Bronchial epithelial cell (primary cell): ENCODE results near the gene MOGAT1. TPM values are rescaled to one million over a fixed set of nuclear protein-coding genes. Genes with fewer than 3 reads are reported as not detected.
A peak's percentile ranks its signal among the peaks of the same experiment; 100 is the strongest.

ENCODE experiments used
- DNase-seq: peaks from one replicate; pipeline ENCODE4 v3.0.0-alpha.2; 2010; ENCODE audit warnings: low read depth
- FAIRE-seq: peaks from 2 replicates; lab custom pipeline; 2011; peaks lifted over from hg19 to GRCh38; lab: Jason Lieb, UNC
- H3K27me3 ChIP-seq: 2 replicates; pipeline ENCODE4 v1.5.1; 2011; ENCODE audit warnings: low read length; ENCODE audit not compliant: control insufficient read depth, insufficient read depth
- H3K36me3 ChIP-seq: 2 replicates; pipeline ENCODE4 v1.5.1; 2011; ENCODE audit warnings: low read length; ENCODE audit not compliant: control insufficient read depth, insufficient read depth
- H3K4me3 ChIP-seq: 2 replicates; pipeline ENCODE4 v1.5.1; 2011; ENCODE audit warnings: mild to moderate bottlenecking, low read depth, low read length, control low read depth
- CTCF ChIP-seq: IDR thresholded peaks from 2 replicates; pipeline ENCODE4 v1.5.1; 2011; ENCODE audit warnings: mild to moderate bottlenecking, moderate library complexity, low read length, control low read depth, inconsistent platforms; ENCODE audit not compliant: insufficient read depth, severe bottlenecking
- total RNA-seq: library from RNA; depleted of rRNA; stranded (reverse); fragments of >200 nt; gene quantifications from 2 replicates; pipeline ENCODE4 v1.2.1, GENCODE V29; 2014

The MOGAT1 gene
- total RNA-seq, 1 donor from 2014 or later, result not detected

DNA sequence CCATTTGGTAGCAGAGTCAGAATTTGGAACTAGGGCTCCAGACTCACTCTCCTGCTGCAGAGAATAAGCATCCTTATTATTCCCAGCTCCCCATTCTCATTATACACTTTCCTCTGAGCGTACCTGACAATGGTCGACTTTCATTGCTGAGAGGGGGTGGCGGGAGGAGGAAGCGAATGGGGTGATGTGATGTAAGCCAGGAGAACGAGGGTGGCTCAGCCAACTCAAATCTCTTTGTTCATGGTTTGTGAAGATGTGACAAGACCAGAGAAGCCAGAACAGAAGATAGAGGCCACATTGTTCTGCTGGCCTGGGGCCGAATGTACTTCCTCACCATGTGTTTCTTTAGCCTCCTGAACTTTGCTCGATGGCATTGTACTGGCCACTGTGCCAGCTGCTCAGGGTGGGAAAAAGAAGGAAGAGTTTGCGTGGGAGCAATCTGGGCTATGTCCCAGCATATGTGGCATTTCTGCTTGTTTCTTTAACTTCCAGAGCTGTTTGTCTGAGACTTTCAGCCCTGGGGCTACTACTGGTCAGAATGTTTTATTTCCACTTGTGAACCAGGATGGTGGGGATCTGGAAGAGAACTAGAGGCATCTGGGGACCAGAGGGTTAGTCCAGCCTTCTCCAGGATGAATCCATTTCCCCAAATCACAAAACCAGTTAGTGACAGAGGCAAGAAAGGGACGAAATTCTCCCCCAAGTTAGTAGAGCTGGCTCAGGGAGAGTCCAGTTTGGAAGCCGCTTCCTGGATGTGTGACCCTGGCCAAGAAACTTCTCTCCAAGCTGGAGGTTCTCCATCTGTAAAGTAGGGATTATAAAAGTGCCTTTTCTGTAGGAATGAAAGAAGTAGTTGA lies 62.6 kb downstream of the MOGAT1 start:
- FAIRE-seq (peak; percentile 7), DNase-seq (no peak)
- no peaks in the 10 kb centered on the region for H3K36me3 ChIP-seq
- H3K4me3 ChIP-seq, result no peak overlapping the region
- no peaks in the 10 kb centered on the region for H3K27me3 ChIP-seq
- no peak for TF ChIP-seq CTCF

- no peaks in the 10 kb centered on the region for H3K27me3 ChIP-seq
- no peaks in the 10 kb centered on the region for H3K36me3 ChIP-seq
- no peak for DNase-seq
- no peak for TF ChIP-seq CTCF
- no peak for FAIRE-seq
- H3K4me3 ChIP-seq, result no peak overlapping the region
Observed at GRCh38 chr2:222734703-222735014, 63.2 kb downstream of the MOGAT1 start.

- no peak for TF ChIP-seq CTCF
- H3K36me3 ChIP-seq, result no peaks in the 10 kb centered on the region
- H3K4me3 ChIP-seq, result no peak overlapping the region
- DNase-seq (no peak), FAIRE-seq (no peak)
- H3K27me3 ChIP-seq, result no peaks in the 10 kb centered on the region
Observed at GRCh38 chr2:222736301-222736700, 64.8 kb downstream of the MOGAT1 start.

- H3K36me3 ChIP-seq, result no peaks in the 10 kb centered on the region
- H3K27me3 ChIP-seq, result no peaks in the 10 kb centered on the region
- DNase-seq, result no peak
- H3K4me3 ChIP-seq, result no peak overlapping the region
- no peak for TF ChIP-seq CTCF
- FAIRE-seq, result no peak
Observed at GRCh38 chr2:222736924-222737323, 65.5 kb downstream of the MOGAT1 start.

DNA sequence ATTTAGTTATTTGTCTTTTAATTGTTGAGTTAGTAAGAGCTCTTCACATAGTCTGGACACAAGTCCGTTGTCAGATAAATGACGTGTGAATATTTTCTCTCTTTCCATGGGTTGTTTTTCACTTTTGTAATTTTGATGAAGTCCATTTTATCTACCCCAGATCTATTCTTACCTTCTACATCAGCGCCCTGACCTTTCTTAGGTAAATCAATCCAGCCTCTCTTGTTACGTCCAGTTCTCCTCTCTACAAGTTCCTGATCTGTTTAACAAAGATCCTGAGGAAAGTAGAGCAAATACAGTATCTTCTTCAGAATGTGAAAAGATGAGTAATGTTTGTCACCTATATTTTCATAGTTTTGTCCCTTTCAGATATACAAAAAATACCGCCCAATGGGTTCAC lies 66.9 kb downstream of the MOGAT1 start:
- Histone ChIP-seq H3K4me3 (no peak overlapping the region), H3K36me3 (no peaks in the 10 kb centered on the region), H3K27me3 (no peaks in the 10 kb centered on the region)
- DNase-seq (no peak), FAIRE-seq (no peak)
- TF ChIP-seq CTCF, result no peak

DNA sequence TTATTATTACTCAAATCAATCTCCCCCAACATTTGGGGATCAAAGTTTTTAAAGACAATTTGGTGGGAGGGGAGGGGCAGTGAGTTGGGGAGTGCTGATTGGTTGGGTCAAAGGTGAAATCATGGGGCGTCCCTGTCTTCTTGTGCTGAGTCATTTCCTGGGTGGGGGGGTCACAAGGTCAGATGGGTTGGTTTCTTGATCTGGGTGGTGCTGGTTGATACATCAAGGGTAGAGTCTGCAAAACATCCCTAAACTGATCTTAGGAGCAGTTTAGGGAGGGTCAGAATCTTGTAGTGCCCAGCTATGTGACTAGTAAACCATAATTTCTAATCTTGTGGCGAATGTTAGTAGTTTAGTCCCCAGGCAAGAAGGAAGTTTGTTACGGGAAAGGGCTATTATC lies 67.4 kb downstream of the MOGAT1 start:
- Histone ChIP-seq H3K4me3 (no peak overlapping the region), H3K27me3 (no peaks in the 10 kb centered on the region), H3K36me3 (no peaks in the 10 kb centered on the region)
- FAIRE-seq (no peak), DNase-seq (no peak)
- no peak for TF ChIP-seq CTCF
